HUES64 (cell line): ENCODE measurements around the gene SUMF2.
"Not testable (repeated sequence)": the region's sequence is repeated elsewhere in the genome, so short reads cannot be mapped to it uniquely, and the experiment has no call there.

Experiments used
- H3K27ac ChIP-seq: 2 replicates; pipeline ENCODE4 v1.7.0; 2013; ENCODE audit warnings: low read depth, low read length, inconsistent platforms
- H3K27me3 ChIP-seq: 2 replicates; pipeline ENCODE4 v1.6.1; 2013; ENCODE audit warnings: mild to moderate bottlenecking, low read length; ENCODE audit not compliant: insufficient read depth
- H3K36me3 ChIP-seq: 2 replicates; pipeline ENCODE4 v1.6.1; 2013; ENCODE audit warnings: mild to moderate bottlenecking, low read length; ENCODE audit not compliant: insufficient read depth
- H3K4me1 ChIP-seq: 2 replicates; pipeline ENCODE4 v1.6.1; 2013; ENCODE audit warnings: mild to moderate bottlenecking, low read length, moderate library complexity; ENCODE audit not compliant: insufficient read depth
- H3K4me3 ChIP-seq: 2 replicates; pipeline ENCODE4 v1.5.1; 2013; ENCODE audit warnings: mild to moderate bottlenecking, low read length, moderate library complexity
- H3K9ac ChIP-seq: 2 replicates; pipeline ENCODE4 v1.6.1; 2013; ENCODE audit warnings: mild to moderate bottlenecking, low read depth, low read length
- H3K9me3 ChIP-seq: 2 replicates; pipeline ENCODE4 v1.6.1; 2013; ENCODE audit warnings: low read depth, low read length; ENCODE audit not compliant: insufficient read depth
- WGBS: fragments of 150-250, 120-280 bp; methylation state at CpG from one replicate; pipeline ENCODE4 v1.1.7; 2013; ENCODE audit warnings: missing lambda C conversion rate; 5-methylcytosine and 5-hydroxymethylcytosine counted together

Gene SUMF2

GRCh38 chr7:56066376-56066775 is 2.3 kb downstream of the SUMF2 start:
- H3K9me3 ChIP-seq, H3K27ac ChIP-seq, H3K4me3 ChIP-seq, H3K4me1 ChIP-seq, H3K27me3 ChIP-seq, H3K9ac ChIP-seq: not testable (repeated sequence)
- H3K36me3 ChIP-seq: peaks cover 63% of the 10 kb centered on the region
- WGBS: 97% methylated on average over 13 of the region's 13 CpGs

GRCh38 chr7:56074371-56074791 is 10.3 kb downstream of the SUMF2 start:
- Histone ChIP-seq H3K36me3 (peaks cover 50% of the 10 kb centered on the region), H3K9me3 (no peaks in the 10 kb centered on the region), H3K27me3 (no peaks in the 10 kb centered on the region), H3K4me3 (no peak overlapping the region), H3K27ac (peak overlapping the region; percentile 8; the same call in 1 of the 2 replicates), H3K9ac (no peak overlapping the region), H3K4me1 (no peaks in the 10 kb centered on the region)
- WGBS: 32% methylated on average over 18 of the region's 19 CpGs

GRCh38 chr7:56077681-56078080 is 13.6 kb downstream of the SUMF2 start:
- no peaks in the 10 kb centered on the region for H3K9me3 ChIP-seq
- H3K4me1 ChIP-seq: no peaks in the 10 kb centered on the region
- H3K4me3 ChIP-seq: no peak overlapping the region
- peaks cover 40% of the 10 kb centered on the region for H3K36me3 ChIP-seq
- no peaks in the 10 kb centered on the region for H3K27me3 ChIP-seq
- H3K27ac ChIP-seq: no peak overlapping the region
- H3K9ac ChIP-seq: no peak overlapping the region
- WGBS: 100% methylated on average over 1 of the region's 3 CpGs

- Histone ChIP-seq H3K27ac (no peak overlapping the region), H3K9ac (no peak overlapping the region), H3K27me3 (no peaks in the 10 kb centered on the region), H3K4me3 (no peak overlapping the region), H3K9me3 (no peaks in the 10 kb centered on the region), H3K4me1 (no peaks in the 10 kb centered on the region), H3K36me3 (peaks cover 35% of the 10 kb centered on the region)
- 94% methylated on average over 16 of the region's 16 CpGs for WGBS
Observed at GRCh38 chr7:56078196-56078595, 14.1 kb downstream of the SUMF2 start.

- H3K4me1 ChIP-seq: no peaks in the 10 kb centered on the region
- H3K9ac ChIP-seq: no peak overlapping the region
- no peak overlapping the region for H3K4me3 ChIP-seq
- 90% methylated on average over 11 of the region's 12 CpGs for WGBS
- H3K27me3 ChIP-seq: no peaks in the 10 kb centered on the region
- H3K9me3 ChIP-seq: no peaks in the 10 kb centered on the region
- H3K27ac ChIP-seq: no peak overlapping the region
- peaks cover 35% of the 10 kb centered on the region for H3K36me3 ChIP-seq
Observed at GRCh38 chr7:56079450-56080185, 15.5 kb downstream of the SUMF2 start.

- H3K9ac ChIP-seq, H3K4me3 ChIP-seq, H3K27ac ChIP-seq, H3K27me3 ChIP-seq, H3K4me1 ChIP-seq, H3K9me3 ChIP-seq: not testable (repeated sequence)
- WGBS: 95% methylated on average over 28 of the region's 28 CpGs
- H3K36me3 ChIP-seq: peaks cover 35% of the 10 kb centered on the region
Observed at GRCh38 chr7:56080726-56081435, 16.8 kb downstream of the SUMF2 start.

GRCh38 chr7:56081626-56082340 is 17.7 kb downstream of the SUMF2 start:
- Histone ChIP-seq H3K9ac (no peak overlapping the region), H3K27ac (no peak overlapping the region), H3K27me3 (no peaks in the 10 kb centered on the region), H3K36me3 (peaks cover 31% of the 10 kb centered on the region), H3K4me1 (no peaks in the 10 kb centered on the region), H3K4me3 (no peak overlapping the region), H3K9me3 (no peaks in the 10 kb centered on the region)
- WGBS: 97% methylated on average over 29 of the region's 29 CpGs

- Histone ChIP-seq H3K9me3 (no peaks in the 10 kb centered on the region), H3K4me1 (no peaks in the 10 kb centered on the region), H3K27ac (no peak overlapping the region), H3K27me3 (no peaks in the 10 kb centered on the region), H3K9ac (no peak overlapping the region), H3K4me3 (no peak overlapping the region), H3K36me3 (peaks cover 22% of the 10 kb centered on the region)
- whole genome bisulfite sequencing: 92% methylated on average over 13 of the region's 13 CpGs
Observed at GRCh38 chr7:56083150-56083785, 19.2 kb downstream of the SUMF2 start.

GRCh38 chr7:56086761-56087160 is 22.7 kb downstream of the SUMF2 start:
- 94% methylated on average over 7 of the region's 7 CpGs for WGBS
- Histone ChIP-seq H3K4me1 (no peaks in the 10 kb centered on the region), H3K36me3 (0 out of 2 replicates have a peak, but pooled peaks cover 1% of the 10 kb centered on the region)

GRCh38 chr7:56087445-56087844 is 23.4 kb downstream of the SUMF2 start:
- WGBS: 95% methylated on average over 16 of the region's 16 CpGs
- H3K4me3 ChIP-seq: no peak overlapping the region
- no peak overlapping the region for H3K9ac ChIP-seq
- no peaks in the 10 kb centered on the region for H3K27me3 ChIP-seq
- H3K36me3 ChIP-seq: no peaks in the 10 kb centered on the region
- no peaks in the 10 kb centered on the region for H3K4me1 ChIP-seq
- no peaks in the 10 kb centered on the region for H3K9me3 ChIP-seq
- no peak overlapping the region for H3K27ac ChIP-seq

More at GRCh38 chr7:56086761-56087160, 22.7 kb downstream of the SUMF2 start:
- no peak overlapping the region for H3K9ac ChIP-seq
- H3K9me3 ChIP-seq: no peaks in the 10 kb centered on the region
- H3K4me3 ChIP-seq: no peak overlapping the region
- no peaks in the 10 kb centered on the region for H3K27me3 ChIP-seq
- H3K27ac ChIP-seq: no peak overlapping the region

- no peaks in the 10 kb centered on the region for H3K9me3 ChIP-seq
- no peaks in the 10 kb centered on the region for H3K4me1 ChIP-seq
- WGBS: 94% methylated on average over 3 of the region's 3 CpGs
- H3K27ac ChIP-seq: no peak overlapping the region
- H3K27me3 ChIP-seq: no peaks in the 10 kb centered on the region
- no peak overlapping the region for H3K4me3 ChIP-seq
- H3K9ac ChIP-seq: no peak overlapping the region
- no peaks in the 10 kb centered on the region for H3K36me3 ChIP-seq
Observed at GRCh38 chr7:56091591-56091990, 27.5 kb downstream of the SUMF2 start.
